Measurements from ENCODE around the gene DLX5. TPM values are rescaled to one million over a fixed set of nuclear protein-coding genes. Genes with fewer than 3 reads are reported as not detected.

Gene DLX5
- total RNA-seq, 2 donors from 2014 or later: 0.64 to 1.6 TPM

GRCh38 chr7:96989859-96990317, 34.7 kb downstream of the DLX5 start:
- TF ChIP-seq POLR2A (IDR thresholded peaks at IDR 0.05) (no peak), CTCF (IDR thresholded peaks at IDR 0.05) (no peak), POLR2AphosphoS5 (IDR thresholded peaks at IDR 0.05) (no peak)
- 38% methylated on average over 8 of the region's 8 CpGs for WGBS
- Histone ChIP-seq H3K36me3 (no peaks in the 10 kb centered on the region), H3K4me1 (replicated peaks) (no peaks in the 10 kb centered on the region), H3K9me3 (no peaks in the 10 kb centered on the region), H3K4me3 (no peak overlapping the region), H3K27me3 (replicated peaks; ENCODE audit: insufficient read depth) (peaks cover 20% of the 10 kb centered on the region), H3K27ac (no peak overlapping the region)
- no peak for DNase-seq (ENCODE audit: low spot score)
- intact Hi-C loops (cut with DNase I): no loop called here

GRCh38 chr7:96989241-96989858, 35.3 kb downstream of the DLX5 start:
- Histone ChIP-seq H3K9me3 (no peaks in the 10 kb centered on the region), H3K27me3 (replicated peaks; ENCODE audit: insufficient read depth) (peaks cover 18% of the 10 kb centered on the region), H3K4me3 (no peak overlapping the region), H3K27ac (no peak overlapping the region), H3K4me1 (replicated peaks) (no peaks in the 10 kb centered on the region), H3K36me3 (no peaks in the 10 kb centered on the region)
- TF ChIP-seq POLR2A (IDR thresholded peaks at IDR 0.05) (no peak), POLR2AphosphoS5 (IDR thresholded peaks at IDR 0.05) (no peak)
- DNase-seq (ENCODE audit: low spot score): no peak
- WGBS: 50% methylated on average over 22 of the region's 22 CpGs
- intact Hi-C loops (cut with DNase I): no loop called here

- Histone ChIP-seq H3K27me3 (replicated peaks; ENCODE audit: insufficient read depth) (peaks cover 11% of the 10 kb centered on the region), H3K27ac (no peak overlapping the region), H3K9me3 (no peaks in the 10 kb centered on the region), H3K4me1 (replicated peaks) (no peaks in the 10 kb centered on the region), H3K4me3 (no peak overlapping the region), H3K36me3 (no peaks in the 10 kb centered on the region)
- DNase-seq (ENCODE audit: low spot score): no peak
- intact Hi-C loops (cut with DNase I): no loop called here
- TF ChIP-seq POLR2A (IDR thresholded peaks at IDR 0.05) (no peak), POLR2AphosphoS5 (IDR thresholded peaks at IDR 0.05) (no peak), CTCF (IDR thresholded peaks at IDR 0.05) (no peak)
These were observed 36.9 kb downstream of the DLX5 start for GRCh38 chr7:96987719-96988118.

- no peaks in the 10 kb centered on the region for H3K4me1 ChIP-seq (replicated peaks)
- no peak for DNase-seq (ENCODE audit: low spot score)
- H3K27ac ChIP-seq: no peak overlapping the region
- TF ChIP-seq POLR2A (IDR thresholded peaks at IDR 0.05): no peak
- TF ChIP-seq CTCF (IDR thresholded peaks at IDR 0.05): no peak
- TF ChIP-seq POLR2AphosphoS5 (IDR thresholded peaks at IDR 0.05): no peak
- no peak overlapping the region for H3K4me3 ChIP-seq
- no peaks in the 10 kb centered on the region for H3K36me3 ChIP-seq
- no peaks in the 10 kb centered on the region for H3K9me3 ChIP-seq
- peaks cover 3% of the 10 kb centered on the region for H3K27me3 ChIP-seq (replicated peaks; ENCODE audit: insufficient read depth)
- WGBS: 84% methylated on average over 1 of the region's 1 CpG
- intact Hi-C loops (cut with DNase I): no loop called here
These were observed 37.7 kb downstream of the DLX5 start for GRCh38 chr7:96986901-96987300.

- Histone ChIP-seq H3K9me3 (no peaks in the 10 kb centered on the region), H3K27ac (no peak overlapping the region), H3K27me3 (replicated peaks; ENCODE audit: insufficient read depth) (peaks cover 3% of the 10 kb centered on the region), H3K36me3 (no peaks in the 10 kb centered on the region), H3K4me3 (no peak overlapping the region), H3K4me1 (replicated peaks) (no peaks in the 10 kb centered on the region)
- 62% methylated on average over 1 of the region's 1 CpG for WGBS
- DNase-seq (ENCODE audit: low spot score): no peak
- intact Hi-C loops (cut with DNase I): no loop called here
- TF ChIP-seq POLR2A (IDR thresholded peaks at IDR 0.05) (no peak), POLR2AphosphoS5 (IDR thresholded peaks at IDR 0.05) (no peak), CTCF (IDR thresholded peaks at IDR 0.05) (no peak)
These were observed 38.6 kb downstream of the DLX5 start for GRCh38 chr7:96985992-96986391.
